Testis (tissue), 2 donors: ENCODE results near the gene CCDC146.

Experiments
- CTCF ChIP-seq, 3 experiments: fragments of 450-650 bp in 2 of 3; fragments of 200-600 bp in 1 of 3; sonication (generic) in 1 of 3; IDR thresholded peaks; one replicate each; pipeline ENCODE4 v1.5.1; 2016 to 2019; ENCODE audit warnings: antibody characterized with exemption in 3 of 3, mild to moderate bottlenecking in 2 of 3, moderate library complexity in 1 of 3
- POLR2A ChIP-seq: fragments of 450-650 bp; IDR thresholded peaks from one replicate; pipeline ENCODE4 v1.6.1; 2017; ENCODE audit warnings: antibody characterized with exemption, mild to moderate bottlenecking, moderate library complexity

DNA sequence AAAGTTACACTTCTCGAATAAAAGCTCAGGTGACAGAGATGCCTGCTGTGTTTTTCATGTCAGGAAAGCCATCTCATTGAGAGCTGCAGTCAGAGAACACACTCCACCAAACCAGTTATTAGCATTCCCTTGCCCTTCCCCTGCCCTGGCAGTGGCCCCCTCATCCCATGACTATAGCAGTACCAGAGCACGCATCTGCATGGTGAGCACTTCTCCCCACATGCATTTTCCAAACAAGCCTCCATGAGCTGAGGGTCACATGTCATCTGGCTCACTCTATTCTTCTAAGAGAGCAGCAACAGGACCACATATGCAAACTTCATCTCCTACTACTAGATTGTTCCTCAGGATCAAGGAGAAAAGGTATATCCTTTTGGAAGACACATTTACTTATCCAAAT, 119.7 kb downstream of the CCDC146 start:
- no peak for TF ChIP-seq CTCF (IDR thresholded peaks at IDR 0.05)
- no peak for TF ChIP-seq POLR2A
